M059J (cell line): ENCODE measurements around the gene DGUOK. TPM values are rescaled to one million over a fixed set of nuclear protein-coding genes. Genes with fewer than 3 reads are reported as not detected.
A peak's percentile ranks its signal among the peaks of the same experiment; 100 is the strongest.

Source experiments
- DNase-seq: peaks from one replicate; pipeline ENCODE4 v3.0.0-alpha.2; 2012; ENCODE audit warnings: low read depth
- total RNA-seq: library from RNA; depleted of rRNA; stranded (reverse); fragments of >200 nt; shearing (Covaris generic); gene quantifications from 2 replicates; pipeline ENCODE4 v1.2.3, GENCODE V29; 2014; rRNA removed

The DGUOK gene
- total RNA-seq, 1 experiment from 2014 or later, result 105 TPM

GRCh38 chr2:73997813-73998212 is 71.1 kb downstream of the DGUOK start:
- no peak for DNase-seq

DNA sequence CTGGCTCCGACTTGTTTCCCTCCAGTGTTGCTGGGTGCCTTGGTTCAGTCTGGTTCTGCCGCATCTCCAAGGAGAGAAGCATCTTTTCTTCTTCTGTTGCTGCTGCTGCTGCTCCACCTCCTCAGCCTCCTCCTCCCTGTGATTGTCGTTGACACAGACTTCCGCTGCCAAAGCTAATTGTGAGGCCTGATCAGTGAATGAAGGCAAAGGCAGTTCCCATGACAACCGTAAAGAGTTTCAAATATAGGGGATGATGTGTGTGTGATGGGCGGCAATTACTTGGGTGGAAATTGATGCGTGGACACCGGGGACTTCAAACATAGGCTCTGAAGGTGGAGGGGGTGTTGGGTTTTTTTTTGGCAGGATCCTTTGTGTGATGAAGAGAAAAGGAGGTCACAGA is 71.8 kb downstream of the DGUOK start:
- DNase-seq, result no peak

GRCh38 chr2:73998933-73999332 is 72.3 kb downstream of the DGUOK start:
- no peak for DNase-seq

GRCh38 chr2:73999881-74000597 is 73.4 kb downstream of the DGUOK start:
- no peak for DNase-seq

GRCh38 chr2:74000666-74001065 is 74.0 kb downstream of the DGUOK start:
- no peak for DNase-seq

GRCh38 chr2:74001121-74001520 is 74.4 kb downstream of the DGUOK start:
- peak; percentile 33 for DNase-seq

GRCh38 chr2:74001781-74002504 is 75.3 kb downstream of the DGUOK start:
- no peak for DNase-seq

DNA sequence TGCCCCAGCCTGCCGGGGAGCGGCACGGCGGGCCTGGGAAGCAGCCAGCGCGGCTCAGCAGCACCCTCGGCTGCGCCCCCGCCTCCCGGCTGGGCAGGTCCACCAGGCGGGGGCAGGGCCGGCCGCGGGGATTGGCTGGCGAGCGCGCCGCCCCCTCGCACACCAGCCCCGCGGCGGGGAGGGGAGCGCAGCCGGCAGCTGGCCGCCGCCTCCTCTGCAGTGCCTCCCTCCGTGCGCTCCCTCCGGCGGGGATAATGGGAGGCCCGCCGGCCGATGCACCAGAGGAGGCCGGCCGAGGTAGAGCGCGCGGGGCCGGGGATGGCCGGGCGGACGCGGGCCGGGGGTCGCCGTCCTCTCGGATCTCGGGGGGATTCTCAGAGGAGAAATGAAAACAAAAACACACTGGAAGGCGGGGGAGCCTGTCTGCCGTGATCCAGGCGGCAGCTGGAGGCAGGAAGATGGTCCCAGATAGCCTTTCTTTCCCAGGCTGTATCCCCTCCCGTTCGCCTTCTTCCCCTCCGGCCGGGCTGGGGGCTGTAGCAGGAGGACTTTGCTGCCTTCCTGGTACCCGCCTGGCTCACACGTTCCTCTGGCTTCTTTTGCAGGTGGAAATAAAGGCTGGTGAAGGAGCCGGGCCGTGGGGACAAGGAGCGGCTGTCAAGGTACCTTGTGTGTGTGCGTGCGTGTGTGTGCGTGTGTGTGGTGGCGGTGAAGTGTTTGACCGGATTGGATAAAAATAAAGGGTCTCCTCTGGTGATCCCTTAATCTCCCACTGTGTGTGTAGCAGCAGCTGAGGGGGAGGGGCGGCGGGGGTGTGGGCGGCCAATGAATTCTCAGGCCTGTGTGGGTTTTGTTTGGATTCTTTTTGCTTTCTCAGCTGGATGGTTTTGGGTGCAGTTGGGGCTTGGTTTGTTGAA is 76.1 kb downstream of the DGUOK start:
- peak; percentile 76 for DNase-seq

DNA sequence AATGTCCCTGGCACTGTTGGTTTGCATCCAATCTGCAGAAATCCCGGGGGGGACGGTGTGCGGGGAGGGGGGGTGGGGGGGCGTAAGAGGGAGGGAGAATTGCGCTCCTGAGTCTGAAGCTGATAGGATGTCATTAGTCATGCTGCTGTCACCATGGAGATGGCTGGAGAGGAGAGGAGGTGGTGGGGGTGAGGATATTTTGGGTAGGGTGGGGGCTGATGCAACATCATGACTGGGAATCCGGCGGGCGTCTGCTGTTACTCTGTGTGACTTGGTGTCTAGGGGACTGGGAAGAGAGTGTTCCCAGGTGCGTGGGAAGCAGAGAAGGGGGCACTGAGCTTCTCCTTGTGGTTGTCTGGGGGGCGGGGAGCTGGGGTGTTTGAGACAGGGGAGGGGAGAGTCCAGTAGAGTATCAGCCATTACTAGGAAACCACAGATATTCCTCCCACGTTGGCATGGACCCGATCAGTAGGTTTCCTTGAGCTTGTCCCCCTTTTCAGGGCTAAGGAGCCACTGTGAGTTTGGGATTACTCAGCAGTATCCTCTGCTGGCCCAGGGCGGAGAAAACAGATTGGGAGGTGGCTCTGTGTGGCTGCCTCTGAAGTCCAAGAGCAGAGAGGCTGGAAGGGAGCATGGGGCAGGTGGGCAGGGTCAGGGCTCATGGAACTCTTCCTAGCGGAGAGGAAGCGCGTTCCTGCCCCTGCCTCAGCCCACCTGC is 77.0 kb downstream of the DGUOK start:
- DNase-seq, result peak; percentile 75

DNA sequence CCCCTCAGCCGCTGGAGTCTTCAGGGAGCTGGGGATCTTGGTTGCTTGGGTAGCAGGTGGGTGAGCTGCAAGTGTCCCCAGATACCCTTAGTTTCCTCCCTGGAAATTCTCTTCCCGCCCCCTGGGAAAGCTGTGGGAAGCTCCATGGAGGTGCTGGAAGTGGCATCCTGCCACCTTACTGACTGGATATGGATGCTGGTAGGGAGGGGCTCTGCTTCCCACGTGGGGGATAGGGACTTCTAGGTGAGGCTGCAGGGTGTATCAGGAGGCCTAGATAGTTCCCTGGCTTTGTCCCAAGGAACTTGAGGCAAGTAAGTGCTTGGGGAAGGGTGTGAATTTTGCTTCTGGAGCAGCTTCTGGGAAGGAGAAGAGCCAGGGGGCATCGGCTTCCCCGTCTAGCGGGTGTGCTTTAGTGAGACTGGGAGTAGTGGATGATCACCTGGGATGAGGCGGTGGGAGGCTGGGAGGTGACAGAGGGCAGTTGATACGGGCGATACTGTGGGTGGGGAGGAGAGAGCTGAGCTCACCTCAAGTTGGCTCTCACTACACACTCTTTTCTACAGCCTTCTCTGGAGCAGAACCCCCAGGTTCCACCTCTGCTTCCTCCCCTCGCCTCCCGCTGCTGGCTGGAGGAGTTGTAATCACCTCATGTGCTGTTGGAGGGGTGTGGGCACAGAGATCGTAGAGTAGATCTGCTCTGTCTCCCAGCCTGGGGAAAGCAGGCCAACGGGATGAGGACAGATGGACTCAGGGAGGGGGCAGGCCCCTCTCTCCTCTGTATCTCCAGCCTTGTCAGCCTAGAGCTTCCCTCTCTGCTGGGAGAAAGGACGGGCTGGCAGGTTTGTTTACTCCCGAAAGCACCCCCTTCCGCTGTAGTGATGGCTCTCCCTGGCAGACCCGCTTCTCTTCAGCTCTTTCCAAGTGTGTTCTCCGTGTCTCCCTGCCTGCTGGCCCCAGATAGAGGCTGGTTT is 77.8 kb downstream of the DGUOK start:
- DNase-seq, result no peak

DNA sequence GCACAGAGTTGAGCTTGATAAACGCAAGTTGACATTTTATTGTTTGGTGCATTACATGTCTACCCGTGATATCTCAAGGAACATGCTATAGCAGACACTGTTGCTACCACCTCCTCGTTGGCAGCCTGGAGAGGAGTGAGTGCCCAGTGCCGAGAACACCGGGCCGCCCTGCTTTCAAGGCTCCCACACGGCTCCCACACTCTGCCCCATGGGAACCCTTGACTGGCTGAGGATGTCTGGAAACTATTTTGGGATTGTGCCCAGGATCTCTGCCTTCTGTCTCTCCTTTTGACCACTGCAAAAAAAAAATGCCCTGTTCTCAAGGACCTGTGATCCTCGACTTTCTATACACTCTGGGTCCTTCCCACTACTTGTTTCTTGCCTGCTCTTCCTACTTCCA is 79.1 kb downstream of the DGUOK start:
- no peak for DNase-seq

GRCh38 chr2:74006459-74006858 is 79.8 kb downstream of the DGUOK start:
- DNase-seq, result no peak

DNA sequence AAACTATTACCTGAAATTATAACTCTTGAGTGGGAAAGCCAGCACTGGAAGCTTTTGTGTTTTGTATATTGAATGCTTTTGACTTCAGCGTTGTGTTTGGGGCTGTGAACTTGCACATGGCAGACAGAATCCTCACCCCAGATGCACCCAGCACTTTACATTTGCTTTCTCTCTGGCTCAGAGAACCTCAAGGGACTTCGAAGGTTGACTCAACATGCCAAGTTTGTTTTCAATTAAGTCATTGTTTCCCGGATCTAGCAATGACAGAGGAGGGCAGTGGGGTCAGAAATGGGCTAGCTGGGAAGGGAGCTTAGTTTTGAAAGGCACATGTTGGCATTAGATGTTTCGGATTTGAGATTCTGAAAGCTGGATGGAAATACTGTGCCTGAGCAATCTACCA is 80.4 kb downstream of the DGUOK start:
- DNase-seq, result no peak

- DNase-seq, result no peak
Observed at GRCh38 chr2:74007711-74008110, 81.0 kb downstream of the DGUOK start.

Other genes starting within 250 kb of the DGUOK start
- gene TPRKB, start 189.5 kb upstream of the DGUOK start, total RNA-seq, result 75.0 and 149 TPM in 2 replicates
- 38.5 and 41.4 TPM in 2 replicates for gene DUSP11, start 146.8 kb upstream of the DGUOK start, total RNA-seq
- not detected in 2 replicates for gene C2orf78, start 142.7 kb upstream of the DGUOK start, total RNA-seq
- gene STAMBP, start 97.9 kb upstream of the DGUOK start, total RNA-seq, result 43.3 and 64.5 TPM in 2 replicates
- 0.89 and 2.5 TPM in 2 replicates for gene ACTG2, start 33.9 kb upstream of the DGUOK start, total RNA-seq
- gene TET3, start 58.0 kb downstream of the DGUOK start, total RNA-seq, result 2.3 and 4.4 TPM in 2 replicates
- gene BOLA3, start 221.0 kb downstream of the DGUOK start, total RNA-seq, result 148 and 253 TPM in 2 replicates